Mesendoderm (in vitro differentiated cells): Measurements from ENCODE around the gene SV2A.

Experiments
- DNase-seq: peaks from one replicate; pipeline ENCODE4 v3.0.0; 2013
- H2AK5ac ChIP-seq: 2 replicates; pipeline ENCODE4 v1.6.1; 2013; ENCODE audit warnings: low read length, inconsistent platforms
- H2BK120ac ChIP-seq: 2 replicates; pipeline ENCODE4 v1.6.1; 2013; ENCODE audit warnings: low read depth, mild to moderate bottlenecking, low read length, moderate library complexity, mixed read lengths
- H2BK15ac ChIP-seq: replicated peaks from 2 replicates; pipeline ENCODE4 v1.6.1; 2013; ENCODE audit warnings: low read depth, mild to moderate bottlenecking, moderate library complexity
- H2BK5ac ChIP-seq: 2 replicates; pipeline ENCODE4 v1.6.1; 2013; ENCODE audit warnings: low read length, inconsistent platforms
- H3K18ac ChIP-seq: 2 replicates; pipeline ENCODE4 v1.6.1; 2013; ENCODE audit warnings: mild to moderate bottlenecking, low read length, mixed read lengths
- H3K23ac ChIP-seq: one replicate; pipeline ENCODE4 v1.6.1; 2013; ENCODE audit warnings: low read length
- H3K27ac ChIP-seq: 2 replicates; pipeline ENCODE4 v1.5.1; 2013; ENCODE audit warnings: low read depth, mild to moderate bottlenecking, inconsistent platforms, low read length, moderate library complexity
- H3K27me3 ChIP-seq: 2 replicates; pipeline ENCODE4 v1.6.1; 2013; ENCODE audit warnings: low read length, control low read depth, mild to moderate bottlenecking, inconsistent platforms; ENCODE audit not compliant: insufficient read depth, poor library complexity
- H3K36me3 ChIP-seq: 2 replicates; pipeline ENCODE4 v1.6.1; 2013; ENCODE audit warnings: low read length, inconsistent platforms; ENCODE audit not compliant: control insufficient read depth, insufficient read depth
- H3K4ac ChIP-seq: one replicate; pipeline ENCODE4 v1.6.1; 2013; ENCODE audit warnings: low read depth, mild to moderate bottlenecking, low read length, moderate library complexity
- H3K4me1 ChIP-seq: 2 replicates; pipeline ENCODE4 v1.6.1; 2013; ENCODE audit warnings: low read depth, low read length, inconsistent platforms; ENCODE audit not compliant: control insufficient read depth
- H3K4me2 ChIP-seq: 2 replicates; pipeline ENCODE4 v1.6.1; 2013; ENCODE audit warnings: low read length
- H3K4me3 ChIP-seq: 2 replicates; pipeline ENCODE4 v1.5.1; 2013; ENCODE audit warnings: mild to moderate bottlenecking, low read length
- H3K56ac ChIP-seq: one replicate; pipeline ENCODE4 v1.6.1; 2013; ENCODE audit warnings: low read length
- H3K79me1 ChIP-seq: 2 replicates; pipeline ENCODE4 v1.6.1; 2013; ENCODE audit warnings: low read length, inconsistent platforms
- H3K79me2 ChIP-seq: 2 replicates; pipeline ENCODE4 v1.6.1; 2013; ENCODE audit warnings: mild to moderate bottlenecking, low read length; ENCODE audit not compliant: control insufficient read depth, insufficient read depth
- H3K9ac ChIP-seq: 2 replicates; pipeline ENCODE4 v1.6.1; 2013; ENCODE audit warnings: low read length, inconsistent platforms
- H4K5ac ChIP-seq: one replicate; pipeline ENCODE4 v1.6.1; 2013; ENCODE audit warnings: low read length
- H4K8ac ChIP-seq: one replicate; pipeline ENCODE4 v1.6.1; 2013; ENCODE audit warnings: low read depth, mild to moderate bottlenecking, control low read depth, low read length, moderate library complexity
- WGBS: extraction: QIAGEN DNeasy Blood & Tissue Kit; methylation state at CpG from one replicate; pipeline ENCODE4 v1.1.7; 2013; ENCODE audit warnings: low lambda C conversion rate, missing lambda C conversion rate; ENCODE audit not compliant: insufficient coverage; ENCODE audit errors: extremely low coverage; 5-methylcytosine and 5-hydroxymethylcytosine counted together

The SV2A gene

GRCh38 chr1:149929856-149930255 lies 12.2 kb upstream of the SV2A start:
- Histone ChIP-seq H3K23ac (no peak overlapping the region), H2BK15ac (no peak overlapping the region), H3K4me1 (peaks cover 5% of the 10 kb centered on the region), H3K27ac (no peak overlapping the region), H4K5ac (no peak overlapping the region), H3K79me2 (peaks cover 24% of the 10 kb centered on the region), H3K18ac (no peak overlapping the region), H3K36me3 (peaks cover 9% of the 10 kb centered on the region), H3K4me2 (no peak overlapping the region), H3K4me3 (no peak overlapping the region), H3K4ac (no peak overlapping the region), H3K79me1 (peaks cover 14% of the 10 kb centered on the region), H4K8ac (no peak overlapping the region), H3K27me3 (no peaks in the 10 kb centered on the region), H2AK5ac (no peak overlapping the region), H2BK120ac (no peak overlapping the region), H3K56ac (peak overlapping the region; percentile 25), H2BK5ac (no peak overlapping the region), H3K9ac (no peak overlapping the region)
- no peak for DNase-seq
- WGBS = no CpG with 5 or more reads among the region's 2 CpGs

GRCh38 chr1:149928401-149928724 lies 10.7 kb upstream of the SV2A start:
- Histone ChIP-seq H3K18ac (peak overlapping the region; percentile 95), H2BK120ac (no peak overlapping the region), H3K9ac (peak overlapping the region; percentile 89), H2BK15ac (no peak overlapping the region), H4K5ac (no peak overlapping the region), H3K27me3 (no peaks in the 10 kb centered on the region), H3K56ac (peak overlapping the region; percentile 79), H3K4me1 (peaks cover 5% of the 10 kb centered on the region), H3K4me3 (no peak overlapping the region), H3K23ac (no peak overlapping the region), H3K79me1 (peaks cover 17% of the 10 kb centered on the region), H2BK5ac (no peak overlapping the region), H2AK5ac (no peak overlapping the region), H3K36me3 (peaks cover 18% of the 10 kb centered on the region), H4K8ac (no peak overlapping the region), H3K79me2 (peaks cover 27% of the 10 kb centered on the region), H3K4me2 (peak overlapping the region; percentile 71), H3K4ac (no peak overlapping the region), H3K27ac (peak overlapping the region; percentile 94)
- WGBS = no CpG with 5 or more reads among the region's 1 CpG
- DNase-seq = no peak

DNA sequence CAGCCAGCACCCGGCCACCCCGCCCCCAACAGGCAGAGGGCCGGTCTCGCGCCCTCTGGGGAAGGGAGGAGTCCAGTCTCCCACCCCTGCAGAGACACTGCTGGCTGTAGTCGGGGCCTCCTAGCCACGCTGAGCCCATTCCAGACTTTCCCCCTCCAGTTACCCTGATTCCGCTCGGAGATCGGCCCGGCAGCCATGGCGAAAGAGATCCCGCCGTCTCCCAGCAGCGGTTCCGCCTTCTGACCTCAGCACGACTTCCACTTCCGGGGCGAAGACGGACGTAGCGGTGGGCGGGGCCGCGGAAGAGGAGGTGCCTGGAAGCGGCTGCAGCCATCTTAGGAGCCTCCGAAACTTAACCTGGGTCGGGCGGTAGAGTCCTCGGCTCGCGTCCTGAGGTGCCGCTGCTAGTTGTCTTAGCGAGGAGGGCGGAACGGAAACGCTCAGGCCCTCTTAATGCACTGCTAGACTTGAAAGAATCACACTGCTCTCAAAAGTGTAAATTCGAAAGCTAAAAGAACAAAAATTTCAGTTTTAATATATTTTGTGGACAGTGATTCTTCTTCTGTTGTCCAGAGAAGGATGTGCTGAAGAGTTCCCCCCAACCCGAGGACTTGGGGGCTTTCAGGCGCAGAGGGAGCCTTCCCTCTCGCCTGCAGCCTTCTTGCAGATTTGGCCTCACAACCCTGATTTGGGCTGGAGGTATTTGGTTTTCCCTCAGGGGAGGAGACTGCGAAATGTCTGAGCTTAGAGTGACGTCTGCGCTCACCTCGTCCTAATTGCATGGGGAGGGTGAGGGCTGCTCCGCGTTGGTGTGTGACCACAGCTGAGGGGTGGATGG lies 10.1 kb upstream of the SV2A start, which contains the start of gene SF3B4:
Gene SF3B4, minus strand, starts transcription at position 241 of the 838 bp plus-strand sequence. Its CDS starts 44 bp downstream, at position 197.
- peak; percentile 97 for DNase-seq
- H3K79me1 ChIP-seq = peaks cover 17% of the 10 kb centered on the region
- WGBS = no CpG with 5 or more reads among the region's 47 CpGs
- H3K4ac ChIP-seq = peak within 1 kb of the TSS; percentile 84
- H2BK5ac ChIP-seq = peak within 1 kb of the TSS; percentile 65
- peak within 1 kb of the TSS; percentile 95 for H3K18ac ChIP-seq
- H4K8ac ChIP-seq = peak within 1 kb of the TSS; percentile 43
- H3K56ac ChIP-seq = peak within 1 kb of the TSS; percentile 95
- H3K27me3 ChIP-seq = no peaks in the 10 kb centered on the region
- H3K23ac ChIP-seq = no peak within 1 kb of the TSS
- peak within 1 kb of the TSS; percentile 99 for H3K4me3 ChIP-seq
- H2BK120ac ChIP-seq = no peak within 1 kb of the TSS
- peak within 1 kb of the TSS; percentile 83 for H3K4me2 ChIP-seq
- no peak within 1 kb of the TSS for H2BK15ac ChIP-seq
- peak within 1 kb of the TSS; percentile 93 for H3K9ac ChIP-seq
- H2AK5ac ChIP-seq = peak within 1 kb of the TSS; percentile 72
- peak within 1 kb of the TSS; percentile 6 for H4K5ac ChIP-seq
- peaks cover 5% of the 10 kb centered on the region for H3K4me1 ChIP-seq
- peaks cover 18% of the 10 kb centered on the region for H3K36me3 ChIP-seq
- peaks cover 27% of the 10 kb centered on the region for H3K79me2 ChIP-seq
- peak within 1 kb of the TSS; percentile 94 for H3K27ac ChIP-seq

GRCh38 chr1:149927056-149927562 lies 9.5 kb upstream of the SV2A start:
- H2BK15ac ChIP-seq = no peak overlapping the region
- no peak for DNase-seq
- H3K79me1 ChIP-seq = peaks cover 17% of the 10 kb centered on the region
- H2AK5ac ChIP-seq = peak overlapping the region; percentile 72
- H4K8ac ChIP-seq = no peak overlapping the region
- H3K79me2 ChIP-seq = peaks cover 27% of the 10 kb centered on the region
- H3K27ac ChIP-seq = peak overlapping the region; percentile 74
- WGBS = no CpG with 5 or more reads among the region's 10 CpGs
- H4K5ac ChIP-seq = no peak overlapping the region
- peaks cover 19% of the 10 kb centered on the region for H3K36me3 ChIP-seq
- H3K27me3 ChIP-seq = no peaks in the 10 kb centered on the region
- peak overlapping the region; percentile 88 for H3K18ac ChIP-seq
- H3K4me1 ChIP-seq = peaks cover 5% of the 10 kb centered on the region
- peak overlapping the region; percentile 99 for H3K4me3 ChIP-seq
- H3K4me2 ChIP-seq = peak overlapping the region; percentile 83
- no peak overlapping the region for H3K4ac ChIP-seq
- H3K56ac ChIP-seq = peak overlapping the region; percentile 95
- H3K23ac ChIP-seq = no peak overlapping the region
- H2BK5ac ChIP-seq = no peak overlapping the region
- H3K9ac ChIP-seq = peak overlapping the region; percentile 93
- H2BK120ac ChIP-seq = no peak overlapping the region

DNA sequence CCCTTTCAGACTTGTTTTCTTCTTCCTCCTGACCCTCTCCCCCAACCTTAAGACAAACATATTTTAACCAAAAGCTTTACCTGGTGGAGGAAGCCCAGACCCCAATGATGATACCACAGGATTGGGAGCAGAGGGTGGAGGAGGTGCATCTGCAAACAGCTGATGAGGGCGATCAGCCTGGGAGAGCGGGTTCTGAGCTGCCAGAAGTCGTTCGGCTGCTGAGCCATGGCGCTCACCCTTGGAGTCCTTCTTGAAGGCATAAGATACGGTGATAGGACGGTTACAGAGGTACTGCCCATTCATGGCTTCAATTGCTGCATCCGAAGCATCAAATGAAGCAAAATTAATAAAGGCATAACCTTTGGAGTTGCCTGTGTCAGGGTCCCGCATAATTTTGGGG lies 8.7 kb upstream of the SV2A start:
- H3K27me3 ChIP-seq = no peaks in the 10 kb centered on the region
- no peak overlapping the region for H2BK15ac ChIP-seq
- peaks cover 5% of the 10 kb centered on the region for H3K4me1 ChIP-seq
- no peak overlapping the region for H2AK5ac ChIP-seq
- H3K79me1 ChIP-seq = peaks cover 17% of the 10 kb centered on the region
- no CpG with 5 or more reads among the region's 9 CpGs for WGBS
- H2BK120ac ChIP-seq = no peak overlapping the region
- no peak overlapping the region for H2BK5ac ChIP-seq
- no peak overlapping the region for H3K18ac ChIP-seq
- H3K23ac ChIP-seq = no peak overlapping the region
- H3K79me2 ChIP-seq = peaks cover 27% of the 10 kb centered on the region
- no peak overlapping the region for H4K5ac ChIP-seq
- no peak overlapping the region for H3K4ac ChIP-seq
- H4K8ac ChIP-seq = no peak overlapping the region
- H3K9ac ChIP-seq = peak overlapping the region; percentile 47
- no peak overlapping the region for H3K27ac ChIP-seq
- H3K4me3 ChIP-seq = no peak overlapping the region
- H3K4me2 ChIP-seq = no peak overlapping the region
- no peak overlapping the region for H3K56ac ChIP-seq
- DNase-seq = no peak
- H3K36me3 ChIP-seq = peaks cover 17% of the 10 kb centered on the region
